H9 (cell line): ENCODE results near the gene RBMS3. TPM values are rescaled to one million over a fixed set of nuclear protein-coding genes. Genes with fewer than 3 reads are reported as not detected.

Experiments
- DNase-seq: peaks from one replicate; pipeline ENCODE4 v3.0.0-alpha.2; 2017
- H2AFZ ChIP-seq: one replicate; pipeline ENCODE4 v1.6.1; 2013; ENCODE audit warnings: mild to moderate bottlenecking, low read length, control low read depth, moderate library complexity
- H2AK5ac ChIP-seq: 2 replicates; pipeline ENCODE4 v1.6.1; 2013; ENCODE audit warnings: low read length, control low read depth, mixed read lengths; ENCODE audit not compliant: insufficient read length
- H2BK120ac ChIP-seq: one replicate; pipeline ENCODE4 v1.6.1; 2013; ENCODE audit warnings: low read depth, mild to moderate bottlenecking, low read length, control low read depth, inconsistent platforms; ENCODE audit not compliant: poor library complexity, severe bottlenecking
- H2BK12ac ChIP-seq: 2 replicates; pipeline ENCODE4 v1.6.1; 2013; ENCODE audit warnings: low read length, control low read depth, mixed read lengths, low read depth; ENCODE audit not compliant: insufficient read length
- H2BK15ac ChIP-seq: 2 replicates; pipeline ENCODE4 v1.6.1; 2013; ENCODE audit warnings: low read depth, low read length, control low read depth
- H2BK20ac ChIP-seq: one replicate; pipeline ENCODE4 v1.6.1; 2013; ENCODE audit warnings: low read depth, mild to moderate bottlenecking, low read length, control low read depth, inconsistent platforms; ENCODE audit not compliant: poor library complexity, severe bottlenecking
- H2BK5ac ChIP-seq: 2 replicates; pipeline ENCODE4 v1.6.1; 2013; ENCODE audit warnings: low read length, control low read depth, mixed read lengths; ENCODE audit not compliant: insufficient read length
- H3K14ac ChIP-seq: 2 replicates; pipeline ENCODE4 v1.6.1; 2013; ENCODE audit warnings: low read length, control low read depth; ENCODE audit not compliant: insufficient read depth
- H3K18ac ChIP-seq: 2 replicates; pipeline ENCODE4 v1.6.1; 2013; ENCODE audit warnings: low read depth, mild to moderate bottlenecking, mixed read lengths, low read length, control low read depth; ENCODE audit not compliant: insufficient read length
- H3K23ac ChIP-seq: 2 replicates; pipeline ENCODE4 v1.6.1; 2013; ENCODE audit warnings: low read length, control low read depth, mixed read lengths, low read depth; ENCODE audit not compliant: insufficient read length
- H3K23me2 ChIP-seq: 2 replicates; pipeline ENCODE4 v1.6.1; 2013; ENCODE audit warnings: low read depth, mild to moderate bottlenecking, mixed read lengths, low read length, control low read depth; ENCODE audit not compliant: insufficient read length, poor library complexity, severe bottlenecking
- H3K27ac ChIP-seq: 2 replicates; pipeline ENCODE4 v1.5.1; 2013; ENCODE audit warnings: low read length, control low read depth, mixed read lengths, low read depth; ENCODE audit not compliant: insufficient read length
- H3K27me3 ChIP-seq: 2 replicates; pipeline ENCODE4 v1.6.1; 2013; ENCODE audit warnings: low read length, control low read depth, inconsistent platforms; ENCODE audit not compliant: insufficient read depth
- H3K4ac ChIP-seq: 2 replicates; pipeline ENCODE4 v1.6.1; 2013; ENCODE audit warnings: low read depth, mild to moderate bottlenecking, control low read depth, inconsistent platforms, low read length, moderate library complexity
- H3K4me1 ChIP-seq: 2 replicates; pipeline ENCODE4 v1.6.1; 2013; ENCODE audit warnings: low read length, control low read depth, inconsistent platforms; ENCODE audit not compliant: insufficient read depth
- H3K4me2 ChIP-seq: 2 replicates; pipeline ENCODE4 v1.6.1; 2013; ENCODE audit warnings: low read length, control low read depth, mixed read lengths; ENCODE audit not compliant: insufficient read length, insufficient read depth
- H3K56ac ChIP-seq: 2 replicates; pipeline ENCODE4 v1.6.1; 2013; ENCODE audit warnings: low read depth, mild to moderate bottlenecking, mixed read lengths, low read length, control low read depth; ENCODE audit not compliant: insufficient read length
- H3K79me1 ChIP-seq: 2 replicates; pipeline ENCODE4 v1.6.1; 2013; ENCODE audit warnings: low read depth, mild to moderate bottlenecking, moderate library complexity, low read length, control low read depth, inconsistent platforms; ENCODE audit not compliant: insufficient read depth, poor library complexity, severe bottlenecking
- H3K79me2 ChIP-seq: 2 replicates; pipeline ENCODE4 v1.6.1; 2013; ENCODE audit warnings: low read length, control low read depth, inconsistent platforms; ENCODE audit not compliant: insufficient read depth
- H3K9ac ChIP-seq: 2 replicates; pipeline ENCODE4 v1.6.1; 2013; ENCODE audit warnings: low read length, control low read depth, mixed read lengths; ENCODE audit not compliant: insufficient read length; ENCODE audit errors: extremely low read depth
- H3K9me3 ChIP-seq: one replicate; pipeline ENCODE4 v1.6.1; 2013; ENCODE audit warnings: low read depth, low read length, inconsistent platforms; ENCODE audit not compliant: control insufficient read depth
- H3T11ph ChIP-seq: one replicate; pipeline ENCODE4 v1.6.1; 2013; ENCODE audit warnings: mild to moderate bottlenecking, low read length, control low read depth, inconsistent platforms
- H4K20me1 ChIP-seq: one replicate; pipeline ENCODE4 v1.6.1; 2013; ENCODE audit not compliant: control insufficient read depth, insufficient read length, insufficient read depth
- H4K5ac ChIP-seq: 2 replicates; pipeline ENCODE4 v1.6.1; 2013; ENCODE audit warnings: low read depth, mild to moderate bottlenecking, mixed read lengths, low read length, control low read depth; ENCODE audit not compliant: insufficient read length
- H4K8ac ChIP-seq: replicated peaks from 2 replicates; pipeline ENCODE4 v1.6.1; 2013; ENCODE audit warnings: low read length, control low read depth, mixed read lengths, low read depth; ENCODE audit not compliant: insufficient read length
- H4K91ac ChIP-seq: 2 replicates; pipeline ENCODE4 v1.6.1; 2013; ENCODE audit warnings: low read depth, mild to moderate bottlenecking, moderate library complexity, mixed read lengths, low read length, control low read depth; ENCODE audit not compliant: insufficient read length
- H3K27ac Mint-ChIP-seq, 3 experiments: 2 replicates in 2 of 3; 3 replicates in 1 of 3; pipeline ENCODE4 v1.8.0; 2020 to 2021; ENCODE audit warnings: mixed read lengths in 3 of 3, mild to moderate bottlenecking in 1 of 3, moderate library complexity in 1 of 3
- H3K27me3 Mint-ChIP-seq: 2 replicates; pipeline ENCODE4 v1.8.0; 2021; ENCODE audit warnings: low read depth, mild to moderate bottlenecking, moderate library complexity, mixed read lengths
- H3K36me3 Mint-ChIP-seq, 3 experiments: 2 replicates in 2 of 3; 3 replicates in 1 of 3; pipeline ENCODE4 v1.8.0; 2020 to 2021; ENCODE audit warnings: low read depth in 3 of 3, mixed read lengths in 3 of 3; ENCODE audit not compliant: insufficient read depth in 1 of 3
- H3K4me1 Mint-ChIP-seq, 2 experiments: 2 replicates each; pipeline ENCODE4 v1.8.0; 2020; ENCODE audit warnings: mixed read lengths in 2 of 2
- H3K4me3 Mint-ChIP-seq, 2 experiments: 2 replicates in 1 of 2; 3 replicates in 1 of 2; pipeline ENCODE4 v1.8.0; 2020 to 2021; ENCODE audit warnings: mild to moderate bottlenecking in 2 of 2, mixed read lengths in 2 of 2, moderate library complexity in 1 of 2
- H3K9me3 Mint-ChIP-seq, 2 experiments: 2 replicates in 1 of 2; 3 replicates in 1 of 2; pipeline ENCODE4 v1.8.0; 2020; ENCODE audit warnings: mild to moderate bottlenecking in 2 of 2, mixed read lengths in 2 of 2, moderate library complexity in 1 of 2
- CTCF ChIP-seq: fragments of 200-600 bp; sonication (generic); conservative IDR thresholded peaks from 3 replicates; pipeline ENCODE4 v1.8.0; 2021; ENCODE audit warnings: antibody characterized with exemption, mild to moderate bottlenecking
- WGBS: extraction: QIAGEN DNeasy Blood & Tissue Kit; methylation state at CpG from one replicate; pipeline ENCODE4 v1.1.7; 2013; ENCODE audit warnings: missing lambda C conversion rate, low lambda C conversion rate, mixed read lengths; ENCODE audit not compliant: insufficient read length; ENCODE audit errors: extremely low coverage; 5-methylcytosine and 5-hydroxymethylcytosine counted together
- total RNA-seq: library from RNA; stranded (reverse); gene quantifications from 2 replicates; pipeline ENCODE4 v1.2.1, GENCODE V29; 2021

RBMS3 gene
- total RNA-seq, 1 experiment from 2014 or later, result 8.1 TPM

GRCh38 chr3:29493109-29493508 lies 212.2 kb downstream of the RBMS3 start:
- no peak overlapping the region for H3K4me2 ChIP-seq
- peaks cover 0 to 2% of the 10 kb centered on the region in 2 experiments; a peak in 2 of 5 replicates for H3K9me3 Mint-ChIP-seq
- no peak overlapping the region for H3T11ph ChIP-seq
- H3K56ac ChIP-seq, result no peak overlapping the region
- H3K79me2 ChIP-seq, result no peaks in the 10 kb centered on the region
- H3K9ac ChIP-seq, result no peak overlapping the region
- H3K18ac ChIP-seq, result no peak overlapping the region
- no peak overlapping the region for H2BK120ac ChIP-seq
- H2AK5ac ChIP-seq, result no peak overlapping the region
- WGBS, result no CpG with 5 or more reads among the region's 3 CpGs
- H2AFZ ChIP-seq, result no peak overlapping the region
- no peak overlapping the region for H2BK12ac ChIP-seq
- H3K27ac Mint-ChIP-seq, result no peak overlapping the region
- no peaks in the 10 kb centered on the region for H3K4me1 Mint-ChIP-seq
- peaks cover 2 to 4% (median 3%) of the 10 kb centered on the region in 3 experiments; a peak in 5 of 7 replicates for H3K36me3 Mint-ChIP-seq
- H3K4me3 Mint-ChIP-seq, result no peak overlapping the region
- no peak overlapping the region for H3K4ac ChIP-seq
- no peak overlapping the region for H3K23ac ChIP-seq
- DNase-seq, result no peak
- no peak overlapping the region for H4K5ac ChIP-seq
- H4K91ac ChIP-seq, result no peak overlapping the region
- no peaks in the 10 kb centered on the region for H3K23me2 ChIP-seq
- no peaks in the 10 kb centered on the region for H3K4me1 ChIP-seq
- no peaks in the 10 kb centered on the region for H3K79me1 ChIP-seq
- no peak overlapping the region for H2BK15ac ChIP-seq
- no peak overlapping the region for H2BK5ac ChIP-seq
- no peak overlapping the region for H2BK20ac ChIP-seq
- H4K20me1 ChIP-seq, result no peaks in the 10 kb centered on the region
- H3K14ac ChIP-seq, result no peak overlapping the region
- no peaks in the 10 kb centered on the region for H3K9me3 ChIP-seq
- H4K8ac ChIP-seq, result no peak overlapping the region
- TF ChIP-seq CTCF, result no peak
- H3K27me3 ChIP-seq, result no peaks in the 10 kb centered on the region
- H3K27ac ChIP-seq, result no peak overlapping the region
- H3K27me3 Mint-ChIP-seq, result no peaks in the 10 kb centered on the region
